ACC112 (cell line): ENCODE results near the gene RGS7.

Experiments used
- H2AFZ ChIP-seq: fragments of 200-600 bp; sonication (generic); one replicate; pipeline ENCODE4 v1.6.0; 2017; ENCODE audit warnings: antibody characterized with exemption, low read length; ENCODE audit not compliant: unreplicated experiment
- H3K27ac ChIP-seq: fragments of 200-600 bp; sonication (generic); 2 replicates; pipeline ENCODE4 v1.5.1; 2014; ENCODE audit warnings: low read depth, mild to moderate bottlenecking, antibody characterized with exemption, low read length, moderate library complexity
- H3K27me3 ChIP-seq: fragments of 200-600 bp; sonication (generic); 2 replicates; pipeline ENCODE4 v1.6.1; 2014; ENCODE audit warnings: mild to moderate bottlenecking, antibody characterized with exemption, low read length, moderate library complexity, mixed read lengths; ENCODE audit not compliant: insufficient read depth
- H3K36me3 ChIP-seq: fragments of 200-600 bp; sonication (generic); 2 replicates; pipeline ENCODE4 v1.6.1; 2016; ENCODE audit warnings: mild to moderate bottlenecking, antibody characterized with exemption, low read length, moderate library complexity, mixed read lengths; ENCODE audit not compliant: insufficient read depth
- H3K4me1 ChIP-seq: fragments of 200-600 bp; sonication (generic); one replicate; pipeline ENCODE4 v1.6.1; 2016; ENCODE audit warnings: low read length, mixed read lengths; ENCODE audit not compliant: insufficient read depth, unreplicated experiment, control insufficient read depth
- H3K4me3 ChIP-seq: fragments of 200-600 bp; sonication (generic); 2 replicates; pipeline ENCODE4 v1.5.1; 2014; ENCODE audit warnings: mild to moderate bottlenecking, low read depth, low read length
- H3K79me2 ChIP-seq: fragments of 200-600 bp; sonication (generic); one replicate; pipeline ENCODE4 v1.6.0; 2016; ENCODE audit warnings: low read length; ENCODE audit not compliant: control insufficient read depth, unreplicated experiment, insufficient read depth

The RGS7 gene

GRCh38 chr1:241217516-241217915 lies 139.5 kb downstream of the RGS7 start:
- Histone ChIP-seq H3K27me3 (no peaks in the 10 kb centered on the region), H2AFZ (no peak overlapping the region), H3K4me3 (no peak overlapping the region)

DNA sequence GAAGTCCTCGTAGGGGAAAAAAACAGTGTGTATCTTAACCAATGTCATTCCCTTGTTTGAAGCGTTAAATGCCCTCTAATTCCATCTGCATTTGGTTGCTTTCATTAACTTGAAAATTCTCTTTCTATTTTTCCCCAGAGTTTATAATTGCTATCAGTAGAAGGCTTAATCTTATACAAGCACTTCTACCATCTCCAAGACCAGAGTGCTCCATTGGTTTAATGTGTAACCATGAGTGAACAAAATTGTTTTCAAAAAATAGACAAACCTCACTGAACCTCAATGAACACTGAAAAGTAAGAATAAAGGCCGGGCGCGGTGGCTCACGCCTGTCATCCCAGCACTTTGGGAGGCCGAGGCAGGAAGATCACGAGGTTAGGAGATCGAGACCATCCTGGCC lies 141.3 kb downstream of the RGS7 start:
- no peaks in the 10 kb centered on the region for H3K79me2 ChIP-seq
- no peak overlapping the region for H2AFZ ChIP-seq
- H3K4me3 ChIP-seq: no peak overlapping the region
- H3K27me3 ChIP-seq: no peaks in the 10 kb centered on the region
- no peaks in the 10 kb centered on the region for H3K36me3 ChIP-seq
- no peaks in the 10 kb centered on the region for H3K4me1 ChIP-seq
- H3K27ac ChIP-seq: no peak overlapping the region

More at GRCh38 chr1:241217516-241217915, 139.5 kb downstream of the RGS7 start:
- Histone ChIP-seq H3K79me2 (no peaks in the 10 kb centered on the region), H3K36me3 (no peaks in the 10 kb centered on the region), H3K4me1 (no peaks in the 10 kb centered on the region), H3K27ac (no peak overlapping the region)

DNA sequence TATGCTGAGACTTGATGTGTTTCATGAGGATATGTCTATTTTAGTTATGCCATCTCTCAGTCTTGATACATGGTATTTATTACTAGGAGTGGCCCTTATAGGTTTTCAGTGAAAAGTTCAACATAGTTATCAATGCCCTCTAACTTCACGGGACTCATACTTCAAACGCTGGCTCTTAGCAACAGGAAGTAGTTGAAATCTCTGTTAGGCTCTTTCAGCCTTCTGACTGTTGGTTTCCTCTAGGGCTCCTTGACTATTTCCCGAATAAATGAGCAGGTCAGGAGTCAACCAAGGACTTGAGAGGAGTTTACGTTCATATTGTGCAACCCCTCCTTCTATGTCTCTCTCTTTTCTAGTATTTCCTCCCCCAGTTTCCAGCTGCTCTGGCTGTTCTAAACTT lies 141.8 kb downstream of the RGS7 start:
- Histone ChIP-seq H2AFZ (peak overlapping the region; percentile 27), H3K27ac (no peak overlapping the region), H3K79me2 (no peaks in the 10 kb centered on the region), H3K36me3 (no peaks in the 10 kb centered on the region), H3K4me3 (no peak overlapping the region), H3K27me3 (no peaks in the 10 kb centered on the region), H3K4me1 (no peaks in the 10 kb centered on the region)

- no peak overlapping the region for H2AFZ ChIP-seq
Observed at GRCh38 chr1:241213139-241213538, 143.9 kb downstream of the RGS7 start.

DNA sequence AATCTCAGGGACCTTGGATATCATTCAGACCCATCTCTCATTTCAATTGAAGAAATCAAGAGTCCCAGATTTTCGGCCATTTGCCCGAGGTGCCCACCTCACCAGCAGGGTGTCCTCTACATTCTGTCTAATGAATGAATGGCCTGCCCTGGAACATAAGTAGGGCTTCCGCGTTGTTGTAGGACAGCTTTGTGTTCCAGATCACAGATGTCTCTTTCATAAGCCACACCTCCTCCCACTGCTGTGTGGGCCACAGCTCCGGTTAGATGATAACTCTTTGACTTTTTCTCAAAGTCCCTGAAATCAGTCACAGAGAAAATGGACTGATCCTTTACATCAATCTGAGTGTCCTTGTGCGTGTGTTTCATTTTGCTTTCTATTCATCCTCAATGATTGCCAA lies 144.4 kb downstream of the RGS7 start:
- no peak overlapping the region for H3K27ac ChIP-seq
- no peak overlapping the region for H2AFZ ChIP-seq
- H3K4me1 ChIP-seq: no peaks in the 10 kb centered on the region
- H3K4me3 ChIP-seq: no peak overlapping the region
- no peaks in the 10 kb centered on the region for H3K79me2 ChIP-seq
- H3K36me3 ChIP-seq: no peaks in the 10 kb centered on the region
- H3K27me3 ChIP-seq: no peaks in the 10 kb centered on the region

More at GRCh38 chr1:241213139-241213538, 143.9 kb downstream of the RGS7 start:
- Histone ChIP-seq H3K27me3 (no peaks in the 10 kb centered on the region), H3K4me1 (no peaks in the 10 kb centered on the region), H3K27ac (no peak overlapping the region), H3K4me3 (no peak overlapping the region), H3K79me2 (no peaks in the 10 kb centered on the region), H3K36me3 (no peaks in the 10 kb centered on the region)

- H3K27me3 ChIP-seq: no peaks in the 10 kb centered on the region
- no peaks in the 10 kb centered on the region for H3K4me1 ChIP-seq
- no peak overlapping the region for H2AFZ ChIP-seq
- H3K79me2 ChIP-seq: no peaks in the 10 kb centered on the region
- no peak overlapping the region for H3K27ac ChIP-seq
- H3K36me3 ChIP-seq: no peaks in the 10 kb centered on the region
- H3K4me3 ChIP-seq: no peak overlapping the region
Observed at GRCh38 chr1:241208910-241209379, 148.1 kb downstream of the RGS7 start.

GRCh38 chr1:241203817-241204216 lies 153.2 kb downstream of the RGS7 start:
- Histone ChIP-seq H3K36me3 (no peaks in the 10 kb centered on the region), H3K4me1 (no peaks in the 10 kb centered on the region), H3K27ac (no peak overlapping the region), H3K27me3 (no peaks in the 10 kb centered on the region), H3K79me2 (no peaks in the 10 kb centered on the region), H3K4me3 (no peak overlapping the region), H2AFZ (no peak overlapping the region)

GRCh38 chr1:241202401-241202800 lies 154.6 kb downstream of the RGS7 start:
- no peaks in the 10 kb centered on the region for H3K27me3 ChIP-seq
- H3K79me2 ChIP-seq: no peaks in the 10 kb centered on the region
- no peaks in the 10 kb centered on the region for H3K4me1 ChIP-seq
- H3K36me3 ChIP-seq: no peaks in the 10 kb centered on the region
- no peak overlapping the region for H3K27ac ChIP-seq
- H2AFZ ChIP-seq: peak overlapping the region; percentile 25
- H3K4me3 ChIP-seq: no peak overlapping the region

DNA sequence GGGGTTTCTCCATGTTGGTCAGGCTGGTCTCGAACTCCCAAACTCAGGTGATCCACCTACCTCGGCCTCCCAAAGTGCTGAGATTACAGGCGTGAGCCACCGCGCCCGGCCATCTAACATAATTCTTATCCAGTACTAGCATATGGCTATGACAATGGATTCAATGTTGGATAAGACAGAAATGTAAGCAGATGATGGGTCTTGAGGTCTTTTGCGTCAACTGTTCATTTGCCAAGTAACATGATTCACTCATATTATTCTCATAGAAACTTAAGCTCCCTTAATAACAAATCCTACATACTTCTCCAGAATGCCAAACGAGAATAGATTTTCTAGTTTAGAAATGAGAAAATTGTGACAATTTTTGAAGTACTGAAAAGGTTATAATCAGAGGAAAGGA lies 170.3 kb downstream of the RGS7 start:
- Histone ChIP-seq H3K4me3 (no peak overlapping the region), H3K4me1 (no peaks in the 10 kb centered on the region), H3K27me3 (no peaks in the 10 kb centered on the region), H3K36me3 (no peaks in the 10 kb centered on the region), H2AFZ (no peak overlapping the region), H3K79me2 (no peaks in the 10 kb centered on the region), H3K27ac (no peak overlapping the region)

DNA sequence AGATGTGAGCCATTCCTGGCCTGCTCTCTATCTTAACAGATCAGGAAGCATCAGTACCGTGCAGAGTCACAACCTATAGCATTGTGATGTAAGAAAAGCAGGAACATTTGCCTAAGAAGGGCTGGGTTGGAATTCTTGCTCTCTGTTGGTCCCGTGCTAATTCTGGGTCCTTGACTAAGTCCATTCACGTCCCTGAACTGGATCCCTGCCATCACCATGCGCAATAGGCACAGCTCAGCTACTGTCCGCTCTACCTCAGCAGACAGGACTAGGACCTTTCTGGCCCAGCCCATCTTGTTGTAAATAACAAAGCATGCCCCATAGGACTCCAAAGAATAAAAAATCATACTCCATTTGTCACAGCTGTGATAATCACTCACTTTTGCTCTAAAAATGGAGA lies 175.0 kb downstream of the RGS7 start:
- H2AFZ ChIP-seq: no peak overlapping the region
- H3K4me3 ChIP-seq: no peak overlapping the region
- H3K27me3 ChIP-seq: no peaks in the 10 kb centered on the region
- no peaks in the 10 kb centered on the region for H3K4me1 ChIP-seq
- no peak overlapping the region for H3K27ac ChIP-seq
- no peaks in the 10 kb centered on the region for H3K36me3 ChIP-seq
- no peaks in the 10 kb centered on the region for H3K79me2 ChIP-seq

DNA sequence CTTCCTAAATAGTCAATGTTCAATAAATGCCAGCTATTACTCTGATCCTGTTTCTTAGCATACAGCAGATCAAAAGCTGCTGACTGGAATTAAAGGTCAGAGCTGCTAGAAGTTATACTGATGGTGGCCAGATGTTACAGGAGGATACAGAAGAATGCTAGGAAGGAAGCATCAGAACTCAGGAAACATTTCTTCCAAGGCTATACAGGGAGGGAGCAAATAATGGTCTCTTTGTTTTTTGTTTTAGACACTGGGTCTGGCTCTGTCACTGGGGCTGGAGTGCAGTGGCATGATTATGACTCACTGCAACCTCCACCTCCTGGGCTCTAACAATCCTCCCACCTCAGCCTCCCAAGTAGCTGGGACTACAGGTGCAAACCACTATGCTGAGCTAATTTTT lies 175.5 kb downstream of the RGS7 start:
- Histone ChIP-seq H3K36me3 (no peaks in the 10 kb centered on the region), H3K27ac (no peak overlapping the region), H3K4me1 (no peaks in the 10 kb centered on the region), H3K27me3 (no peaks in the 10 kb centered on the region), H2AFZ (no peak overlapping the region), H3K4me3 (no peak overlapping the region), H3K79me2 (no peaks in the 10 kb centered on the region)
